Thoracic aorta (tissue), 2 donors: Measurements from ENCODE around the gene PITPNM1. TPM values are rescaled to one million over a fixed set of nuclear protein-coding genes. Genes with fewer than 3 reads are reported as not detected.

Experiments
- ATAC-seq: fragments of 150-250 bp; one replicate; pipeline ENCODE4 v1.8.0; 2017; ENCODE audit warnings: low read depth; ENCODE audit not compliant: insufficient number of reproducible peaks, low FRiP score
- DNase-seq: peaks from one replicate; pipeline ENCODE4 v3.0.0-alpha.2; 2020; ENCODE audit warnings: low spot score
- H3K27ac ChIP-seq, 2 donors: fragments of 200-600 bp; sonication (generic); 1 replicate in 1 of 2; 2 replicates in 1 of 2; pipeline ENCODE4 v1.5.1; 2016; ENCODE audit warnings: mild to moderate bottlenecking in 2 of 2, moderate library complexity in 2 of 2
- H3K27me3 ChIP-seq: fragments of 200-600 bp; sonication (generic); replicated peaks from 2 replicates; pipeline ENCODE4 v1.6.0; 2016; ENCODE audit warnings: mild to moderate bottlenecking; ENCODE audit not compliant: insufficient read depth
- H3K36me3 ChIP-seq: fragments of 200-600 bp; sonication (generic); one replicate; pipeline ENCODE4 v1.5.1; 2016
- H3K4me1 ChIP-seq, 2 donors: fragments of 200-600 bp; sonication (generic); 1 replicate in 1 of 2; 2 replicates in 1 of 2; pipeline versions ENCODE4 v1.5.1 to v1.6.0; 2016; ENCODE audit warnings: low read depth in 2 of 2, mild to moderate bottlenecking in 1 of 2; ENCODE audit not compliant: control insufficient read depth in 1 of 2
- H3K4me3 ChIP-seq: fragments of 200-600 bp; sonication (generic); 2 replicates; pipeline ENCODE4 v1.5.1; 2016; ENCODE audit warnings: mild to moderate bottlenecking
- H3K9me3 ChIP-seq: fragments of 200-600 bp; sonication (generic); 2 replicates; pipeline ENCODE4 v1.5.1; 2016
- CTCF ChIP-seq: fragments of 200-600 bp; sonication (generic); IDR thresholded peaks from one replicate; pipeline ENCODE4 v1.5.1; 2019; ENCODE audit warnings: antibody characterized with exemption
- total RNA-seq, 2 donors: library from RNA; depleted of rRNA; stranded (reverse); fragments of >200 nt; gene quantifications; one replicate each; pipeline versions ENCODE4 v1.1.0 to v1.2.3, GENCODE V29; 2016

PITPNM1 gene
- total RNA-seq, 2 donors from 2014 or later = 27.1 to 32.5 TPM

GRCh38 chr11:67464411-67465188 is 40.6 kb downstream of the PITPNM1 start:
- ATAC-seq = peak; percentile 48

GRCh38 chr11:67463680-67464410 is 41.3 kb downstream of the PITPNM1 start:
- H3K36me3 ChIP-seq = no peaks in the 10 kb centered on the region

More at GRCh38 chr11:67464411-67465188, 40.6 kb downstream of the PITPNM1 start:
- no peak for TF ChIP-seq CTCF
- Histone ChIP-seq H3K9me3 (no peaks in the 10 kb centered on the region), H3K27ac (peak overlapping the region; percentile 81 to 82), H3K27me3 (no peaks in the 10 kb centered on the region), H3K4me3 (peak overlapping the region; percentile 73), H3K36me3 (no peaks in the 10 kb centered on the region), H3K4me1 (peaks cover 10 to 40% of the 10 kb centered on the region in 2 donors)
- DNase-seq = peak; percentile 45

GRCh38 chr11:67463186-67463585 is 42.0 kb downstream of the PITPNM1 start:
- Histone ChIP-seq H3K27me3 (no peaks in the 10 kb centered on the region), H3K4me3 (no peak overlapping the region), H3K36me3 (no peaks in the 10 kb centered on the region), H3K27ac (peak overlapping the region in 1 of 2 donors; percentile 81), H3K9me3 (no peaks in the 10 kb centered on the region), H3K4me1 (peaks cover 8 to 34% of the 10 kb centered on the region in 2 donors)
- no peak for TF ChIP-seq CTCF
- ATAC-seq (no peak), DNase-seq (no peak)

More at GRCh38 chr11:67463680-67464410, 41.3 kb downstream of the PITPNM1 start:
- peak overlapping the region; percentile 73 for H3K4me3 ChIP-seq
- H3K27me3 ChIP-seq = no peaks in the 10 kb centered on the region
- no peaks in the 10 kb centered on the region for H3K9me3 ChIP-seq
- DNase-seq = no peak
- peaks cover 10 to 38% of the 10 kb centered on the region in 2 donors for H3K4me1 ChIP-seq
- no peak for ATAC-seq
- peak overlapping the region; percentile 81 to 82 for H3K27ac ChIP-seq
- TF ChIP-seq CTCF = no peak

- no peak overlapping the region for H3K4me3 ChIP-seq
- ATAC-seq (no peak), DNase-seq (no peak)
- H3K27me3 ChIP-seq = no peaks in the 10 kb centered on the region
- no peak overlapping the region for H3K27ac ChIP-seq
- TF ChIP-seq CTCF = no peak
- no peaks in the 10 kb centered on the region for H3K9me3 ChIP-seq
- H3K36me3 ChIP-seq = no peaks in the 10 kb centered on the region
- no peaks in the 10 kb centered on the region for H3K4me1 ChIP-seq
These were observed 46.9 kb downstream of the PITPNM1 start for GRCh38 chr11:67458266-67458665.

- Histone ChIP-seq H3K27ac (no peak overlapping the region), H3K36me3 (no peaks in the 10 kb centered on the region), H3K9me3 (no peaks in the 10 kb centered on the region), H3K4me1 (no peaks in the 10 kb centered on the region), H3K4me3 (no peak overlapping the region), H3K27me3 (no peaks in the 10 kb centered on the region)
- TF ChIP-seq CTCF = no peak
- no peak for DNase-seq
- no peak for ATAC-seq
These were observed 47.7 kb downstream of the PITPNM1 start for GRCh38 chr11:67457453-67457852.
